ENCODE results near the gene FOXO1.

The FOXO1 gene

GRCh38 chr13:40585911-40586471, 80.5 kb downstream of the FOXO1 start:
- DNase-seq (ENCODE audit: low read depth) = no peak
- TF ChIP-seq CTCF (IDR thresholded peaks at IDR 0.05; ENCODE audit: control insufficient read depth, extremely low read depth, insufficient read depth) = no peak
- H3K4me3 ChIP-seq (ENCODE audit: low read depth, low read length) = no peak overlapping the region

- H3K4me3 ChIP-seq (ENCODE audit: low read depth, low read length) = no peak overlapping the region
- no peak for TF ChIP-seq CTCF (IDR thresholded peaks at IDR 0.05; ENCODE audit: control insufficient read depth, extremely low read depth, insufficient read depth)
- DNase-seq (ENCODE audit: low read depth) = no peak
Measured at GRCh38 chr13:40583738-40584137, 82.7 kb downstream of the FOXO1 start.

GRCh38 chr13:40582531-40582930, 83.9 kb downstream of the FOXO1 start:
- DNase-seq (ENCODE audit: low read depth) = no peak
- no peak for TF ChIP-seq CTCF (IDR thresholded peaks at IDR 0.05; ENCODE audit: control insufficient read depth, extremely low read depth, insufficient read depth)
- H3K4me3 ChIP-seq (ENCODE audit: low read depth, low read length) = no peak overlapping the region

GRCh38 chr13:40581277-40581579, 85.2 kb downstream of the FOXO1 start:
- DNase-seq (ENCODE audit: low read depth) = no peak
- H3K4me3 ChIP-seq (ENCODE audit: low read depth, low read length) = no peak overlapping the region
- no peak for TF ChIP-seq CTCF (IDR thresholded peaks at IDR 0.05; ENCODE audit: control insufficient read depth, extremely low read depth, insufficient read depth)

- H3K4me3 ChIP-seq (ENCODE audit: low read depth, low read length) = no peak overlapping the region
- no peak for TF ChIP-seq CTCF (IDR thresholded peaks at IDR 0.05; ENCODE audit: control insufficient read depth, extremely low read depth, insufficient read depth)
- no peak for DNase-seq (ENCODE audit: low read depth)
Measured at GRCh38 chr13:40580566-40581276, 85.7 kb downstream of the FOXO1 start.

- no peak overlapping the region for H3K4me3 ChIP-seq (ENCODE audit: low read depth, low read length)
- DNase-seq (ENCODE audit: low read depth) = no peak
- no peak for TF ChIP-seq CTCF (IDR thresholded peaks at IDR 0.05; ENCODE audit: control insufficient read depth, extremely low read depth, insufficient read depth)
Measured at GRCh38 chr13:40579535-40579934, 86.9 kb downstream of the FOXO1 start.

GRCh38 chr13:40578055-40578454, 88.4 kb downstream of the FOXO1 start:
- TF ChIP-seq CTCF (IDR thresholded peaks at IDR 0.05; ENCODE audit: control insufficient read depth, extremely low read depth, insufficient read depth) = no peak
- DNase-seq (ENCODE audit: low read depth) = no peak
- no peak overlapping the region for H3K4me3 ChIP-seq (ENCODE audit: low read depth, low read length)
